GM12878 (cell line): ENCODE data around the gene CDH4. TPM values are rescaled to one million over a fixed set of nuclear protein-coding genes. Genes with fewer than 3 reads are reported as not detected.

Source experiments
- ATAC-seq: fragments of 200-7000 bp; cut with Tn5 transposase; 3 replicates; pipeline ENCODE4 v1.9.1; 2020; ENCODE audit warnings: mild to moderate bottlenecking, moderate library complexity
- BruUV-seq: library from RNA; stranded (reverse); fragments of 400-500 nt; replicated peaks from 2 replicates; lab custom pipeline; 2021; lab: Mats Ljungman, UMichigan
- CTCF ChIA-PET: fragments of 300-600 bp; sonication (Branson Sonifier 250); formaldehyde crosslinking; extraction: SDS; loops from one replicate; lab custom pipeline; 2021; ENCODE audit warnings: inconsistent platforms; lab: Yijun Ruan, JAX
- POLR2A ChIA-PET: fragments of 350-600 bp; formaldehyde crosslinking; extraction: SDS; loops from one replicate; lab custom pipeline; 2021; ENCODE audit warnings: inconsistent platforms; lab: Charles Lee
- RAD21 ChIA-PET: fragments of 300-600 bp; sonication (Branson Sonifier 250); formaldehyde crosslinking; loops from one replicate; lab custom pipeline; 2023; ENCODE audit warnings: antibody characterized with exemption; ENCODE audit not compliant: unreplicated experiment; lab: Charles Lee
- SMC1A ChIA-PET: fragments of 300-600 bp; sonication (Branson Sonifier 250); formaldehyde crosslinking; loops from one replicate; lab custom pipeline; 2023; ENCODE audit not compliant: unreplicated experiment, uncharacterized antibody; lab: Charles Lee
- DNase-seq: peaks from one replicate; pipeline ENCODE4 v3.0.0-alpha.2; 2011; ENCODE audit warnings: low read depth, low spot score
- FAIRE-seq: peaks from 3 replicates; lab custom pipeline; 2011; peaks lifted over from hg19 to GRCh38; lab: Jason Lieb, UNC
- H2AFZ ChIP-seq: 2 replicates; pipeline ENCODE4 v1.6.0; 2011; ENCODE audit warnings: low read depth, low read length, control low read depth; ENCODE audit not compliant: control insufficient read depth
- H3K27ac ChIP-seq: 2 replicates; pipeline ENCODE4 v1.5.1; 2011; ENCODE audit warnings: control low read depth; ENCODE audit not compliant: control insufficient read depth, insufficient read depth
- H3K27me3 ChIP-seq, 2 experiments: replicated peaks in 1 of 2; 2 replicates each; pipeline versions ENCODE4 v1.6.0 to v1.6.1; 2011; ENCODE audit warnings: low read length in 1 of 2; ENCODE audit not compliant: control insufficient read depth in 2 of 2, insufficient read depth in 2 of 2
- H3K36me3 ChIP-seq, 2 experiments: 2 replicates each; pipeline ENCODE4 v1.5.1; 2011; ENCODE audit warnings: low read length in 1 of 2; ENCODE audit not compliant: control insufficient read depth in 2 of 2, insufficient read depth in 2 of 2
- H3K4me1 ChIP-seq: 2 replicates; pipeline ENCODE4 v1.6.1; 2011; ENCODE audit warnings: mild to moderate bottlenecking, low read length, moderate library complexity, mixed read lengths; ENCODE audit not compliant: control insufficient read depth, insufficient read depth
- H3K4me2 ChIP-seq: 2 replicates; pipeline ENCODE4 v1.6.0; 2011; ENCODE audit warnings: control low read depth; ENCODE audit not compliant: control insufficient read depth, insufficient read depth
- H3K4me3 ChIP-seq: fragments of 200-600 bp; sonication (generic); 2 replicates; pipeline ENCODE4 v1.5.1; 2016
- H3K79me2 ChIP-seq: 2 replicates; pipeline ENCODE4 v1.6.0; 2011; ENCODE audit warnings: low read length; ENCODE audit not compliant: control insufficient read depth, insufficient read depth
- H3K9ac ChIP-seq: 2 replicates; pipeline ENCODE4 v1.8.0; 2011; ENCODE audit warnings: low read length, control low read depth, mixed read lengths; ENCODE audit not compliant: control insufficient read depth, insufficient read depth
- H3K9me3 ChIP-seq: replicated peaks from 3 replicates; pipeline ENCODE4 v1.5.1; 2011; ENCODE audit warnings: mild to moderate bottlenecking, low read length; ENCODE audit not compliant: control insufficient read depth, insufficient read depth
- H4K20me1 ChIP-seq: 2 replicates; pipeline ENCODE4 v1.6.0; 2011; ENCODE audit not compliant: control insufficient read depth, insufficient read depth
- BCL11A ChIP-seq: IDR thresholded peaks from 2 replicates; pipeline ENCODE4 v1.6.1; 2011; ENCODE audit warnings: low read depth, low read length
- GABPA ChIP-seq: IDR thresholded peaks from 2 replicates; pipeline ENCODE4 v1.6.1; 2014; ENCODE audit warnings: antibody characterized with exemption, low read depth, mild to moderate bottlenecking, inconsistent platforms
- IKZF1 ChIP-seq: fragments of 450-650 bp; conservative IDR thresholded peaks from 2 replicates; pipeline ENCODE4 v1.6.1; 2017; ENCODE audit warnings: antibody characterized with exemption, mild to moderate bottlenecking
- JUND ChIP-seq: IDR thresholded peaks from 2 replicates; pipeline ENCODE4 v1.6.1; 2012; ENCODE audit warnings: low read depth, mild to moderate bottlenecking, low read length, improper control_type of control experiment, moderate library complexity
- NR2F1 ChIP-seq: fragments of 450-650 bp; conservative IDR thresholded peaks from 2 replicates; pipeline ENCODE4 v1.6.1; 2017; ENCODE audit warnings: mild to moderate bottlenecking
- PAX8 ChIP-seq: fragments of 450-650 bp; IDR thresholded peaks from 2 replicates; pipeline ENCODE4 v1.6.1; 2017; ENCODE audit warnings: mild to moderate bottlenecking, moderate library complexity
- POLR2AphosphoS2 ChIP-seq: IDR thresholded peaks from 2 replicates; pipeline ENCODE4 v1.6.1; 2011; ENCODE audit warnings: low read depth, mild to moderate bottlenecking, low read length, improper control_type of control experiment, moderate library complexity
- POLR2AphosphoS5 ChIP-seq: IDR thresholded peaks from 2 replicates; pipeline ENCODE4 v1.6.1; 2011; ENCODE audit warnings: mild to moderate bottlenecking, low read length, inconsistent platforms
- SP1 ChIP-seq: IDR thresholded peaks from one replicate; pipeline ENCODE4 v1.6.1; 2011; ENCODE audit warnings: low read depth, low read length
- STAT1 ChIP-seq: fragments of 450-650 bp; conservative IDR thresholded peaks from 2 replicates; pipeline ENCODE4 v1.6.1; 2014; ENCODE audit warnings: antibody characterized with exemption, mild to moderate bottlenecking
- WGBS: methylation state at CpG from one replicate; pipeline ENCODE4 v1.1.6; 2016; ENCODE audit warnings: low lambda C conversion rate; ENCODE audit not compliant: insufficient replicate concordance, insufficient coverage; ENCODE audit errors: missing lambda C conversion rate; 5-methylcytosine and 5-hydroxymethylcytosine counted together
- in situ Hi-C: fragments of 300-500 bp; cut with MboI; formaldehyde crosslinking; loops from 9 replicates; pipeline ENCODE4 v1.14.3; 2018; ENCODE audit warnings: mixed read lengths
- intact Hi-C: fragments of 100-400 bp; cut with micrococcal nuclease; formaldehyde crosslinking; loops from one replicate; pipeline ENCODE4 v1.14.2; 2022; ENCODE audit not compliant: unreplicated experiment
- polyA plus RNA-seq, 11 experiments: library from polyadenylated mRNA; depleted of rRNA in 4 of 11; unstranded in 6 of 11; stranded (reverse) in 5 of 11; fragments of >200 nt; fragmentation: Nextera tagmentation in 4 of 11; fragmentation: Illumina TruSeq in 1 of 11; extraction: Ambion mirVana in 4 of 11; extraction: Trizol in 1 of 11; gene quantifications; 1 replicate in 1 of 11; 2 replicates in 10 of 11; pipeline versions ENCODE4 v1.2.1 to v1.2.3, GENCODE V29; 2011 to 2016; ENCODE audit warnings: inconsistent platforms in 2 of 11, missing spikeins in 2 of 11, low read depth in 1 of 11
- total RNA-seq, 4 experiments: library from RNA; depleted of rRNA in 3 of 4; stranded (reverse); fragments of >200 nt in 3 of 4; fragmentation: Illumina TruSeq in 1 of 4; extraction: Trizol in 1 of 4; gene quantifications; 2 replicates each; pipeline versions ENCODE4 v1.2.1 to v1.2.3, GENCODE V29; 2013 to 2021

CDH4 gene
- total and polyA plus RNA-seq, 10 of the 15 experiments (the other 5 are each of a cell fraction or from before 2014, with no cell fraction given), result not detected

DNA sequence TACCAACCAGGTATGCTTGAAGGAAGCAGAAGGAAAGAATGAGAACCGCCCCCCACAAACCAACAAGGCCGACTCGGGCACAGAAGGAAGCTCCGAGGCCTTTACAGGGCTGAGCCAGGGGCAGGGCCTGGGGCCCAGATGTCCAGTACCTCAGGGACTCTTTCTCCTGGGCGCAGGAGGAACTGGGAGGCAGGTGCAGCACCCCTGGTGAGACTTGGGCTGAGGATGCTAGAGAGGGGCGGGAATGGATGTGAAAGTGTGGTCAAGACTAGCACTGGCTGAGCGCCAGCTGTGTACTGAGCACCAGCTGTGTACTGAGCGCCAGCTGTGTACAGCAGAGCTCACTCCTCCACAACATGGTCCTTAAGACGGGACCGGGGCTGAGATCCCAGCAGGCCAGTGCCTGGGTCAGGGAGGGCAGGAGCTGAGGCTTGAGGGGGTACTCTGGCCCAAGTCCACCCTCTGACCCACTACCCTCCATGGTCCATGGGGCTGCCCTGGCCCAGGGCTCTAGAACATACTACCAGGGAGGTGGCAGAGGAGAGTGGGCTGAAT lies 444.2 kb downstream of the CDH4 start:
- H3K36me3 ChIP-seq, result no peaks in the 10 kb centered on the region
- POLR2A ChIA-PET, result no interaction called here
- intact Hi-C loops (no loop called here), in situ Hi-C loops (no loop called here)
- no peak for FAIRE-seq
- H3K4me1 ChIP-seq, result no peaks in the 10 kb centered on the region
- H3K4me2 ChIP-seq, result no peak overlapping the region
- H3K79me2 ChIP-seq, result no peaks in the 10 kb centered on the region
- H4K20me1 ChIP-seq, result no peaks in the 10 kb centered on the region
- SMC1A ChIA-PET, result no interaction called here
- H3K9me3 ChIP-seq, result no peaks in the 10 kb centered on the region
- H2AFZ ChIP-seq, result no peak overlapping the region
- RAD21 ChIA-PET, result no interaction called here
- H3K4me3 ChIP-seq, result no peak overlapping the region
- CTCF ChIA-PET, result no interaction called here
- H3K27ac ChIP-seq, result no peak overlapping the region
- WGBS, result 32% methylated on average over 10 of the region's 10 CpGs
- no peak for TF ChIP-seq STAT1
- no peak for TF ChIP-seq JUND
- no peak for TF ChIP-seq SP1
- TF ChIP-seq GABPA, result no peak
- TF ChIP-seq BCL11A, result no peak
- no peak for TF ChIP-seq PAX8
- no peak for TF ChIP-seq POLR2AphosphoS5
- TF ChIP-seq IKZF1, result no peak
- no peak for TF ChIP-seq NR2F1
- TF ChIP-seq POLR2AphosphoS2, result no peak
- H3K9ac ChIP-seq, result no peak overlapping the region
- ATAC-seq, result no peak
- H3K27me3 ChIP-seq, result no peaks in the 10 kb centered on the region
- no TSS peak for BruUV-seq
- no peak for DNase-seq
